Measurements from ENCODE around the gene EGFR.

The EGFR gene

GRCh38 chr7:55235115-55235514 is 216.3 kb downstream of the EGFR start:
- no peak for DNase-seq

GRCh38 chr7:55235801-55236200 is 217.0 kb downstream of the EGFR start:
- DNase-seq: no peak

GRCh38 chr7:55236476-55236875 is 217.7 kb downstream of the EGFR start:
- no peak for DNase-seq

- DNase-seq: no peak
Measured at GRCh38 chr7:55237156-55237893, 218.5 kb downstream of the EGFR start.

GRCh38 chr7:55239406-55239805 is 220.6 kb downstream of the EGFR start:
- DNase-seq: no peak

GRCh38 chr7:55240418-55241142 is 221.8 kb downstream of the EGFR start:
- DNase-seq: no peak

GRCh38 chr7:55241958-55242357 is 223.1 kb downstream of the EGFR start:
- no peak for DNase-seq

GRCh38 chr7:55242613-55243012 is 223.8 kb downstream of the EGFR start:
- DNase-seq: no peak

GRCh38 chr7:55244006-55244745 is 225.4 kb downstream of the EGFR start:
- no peak for DNase-seq

- DNase-seq: no peak
Measured at GRCh38 chr7:55245271-55245723, 226.5 kb downstream of the EGFR start.

GRCh38 chr7:55246171-55246570 is 227.4 kb downstream of the EGFR start:
- no peak for DNase-seq

- no peak for DNase-seq
Measured at GRCh38 chr7:55247428-55247827, 228.6 kb downstream of the EGFR start.

GRCh38 chr7:55248526-55248925 is 229.7 kb downstream of the EGFR start:
- no peak for DNase-seq

- no peak for DNase-seq
Measured at GRCh38 chr7:55249332-55249731, 230.5 kb downstream of the EGFR start.

- DNase-seq: no peak
Measured at GRCh38 chr7:55250313-55250712, 231.5 kb downstream of the EGFR start.

GRCh38 chr7:55251313-55251712 is 232.5 kb downstream of the EGFR start:
- DNase-seq: no peak

GRCh38 chr7:55251911-55252310 is 233.1 kb downstream of the EGFR start:
- no peak for DNase-seq

- DNase-seq: no peak
Measured at GRCh38 chr7:55252386-55252785, 233.6 kb downstream of the EGFR start.

GRCh38 chr7:55253188-55253587 is 234.4 kb downstream of the EGFR start:
- DNase-seq: no peak

GRCh38 chr7:55254242-55254595 is 235.4 kb downstream of the EGFR start:
- no peak for DNase-seq

- DNase-seq: peak; percentile 87
Measured at GRCh38 chr7:55254596-55255495, 236.0 kb downstream of the EGFR start.

All from NCI-H2107 (cell line).